Trophoblast cell (in vitro differentiated cells and primary cell): ENCODE results near the gene CHRM2.
A peak's percentile ranks its signal among the peaks of the same experiment; 100 is the strongest.

ENCODE experiments used
- DNase-seq, 2 donors: peaks; one replicate each; pipeline ENCODE4 v3.0.0-alpha.2; 2016
- H2AFZ ChIP-seq: 2 replicates; pipeline ENCODE4 v1.6.1; 2013; ENCODE audit warnings: low read length, moderate library complexity, mild to moderate bottlenecking; ENCODE audit not compliant: insufficient read depth, poor library complexity
- H2AK5ac ChIP-seq: 2 replicates; pipeline ENCODE4 v1.6.1; 2013; ENCODE audit warnings: mild to moderate bottlenecking, low read length
- H2BK120ac ChIP-seq: 2 replicates; pipeline ENCODE4 v1.6.1; 2013; ENCODE audit warnings: low read length, mild to moderate bottlenecking, moderate library complexity; ENCODE audit not compliant: insufficient read depth, poor library complexity
- H2BK12ac ChIP-seq: 2 replicates; pipeline ENCODE4 v1.6.1; 2013; ENCODE audit warnings: mild to moderate bottlenecking, low read length, moderate library complexity
- H2BK5ac ChIP-seq: 2 replicates; pipeline ENCODE4 v1.6.1; 2013; ENCODE audit warnings: low read length, low read depth, moderate library complexity, mild to moderate bottlenecking; ENCODE audit not compliant: poor library complexity
- H3K14ac ChIP-seq: 2 replicates; pipeline ENCODE4 v1.6.1; 2013; ENCODE audit warnings: mild to moderate bottlenecking, low read length
- H3K18ac ChIP-seq: 2 replicates; pipeline ENCODE4 v1.6.1; 2013; ENCODE audit warnings: mild to moderate bottlenecking, low read length
- H3K23ac ChIP-seq: 2 replicates; pipeline ENCODE4 v1.6.1; 2013; ENCODE audit warnings: low read length
- H3K27ac ChIP-seq: 2 replicates; pipeline ENCODE4 v1.5.1; 2013; ENCODE audit warnings: low read depth, mild to moderate bottlenecking, inconsistent platforms, low read length, moderate library complexity
- H3K27me3 ChIP-seq: 2 replicates; pipeline ENCODE4 v1.6.1; 2013; ENCODE audit warnings: inconsistent platforms, mild to moderate bottlenecking, low read length, moderate library complexity; ENCODE audit not compliant: insufficient read depth
- H3K36me3 ChIP-seq, 2 experiments: 1 replicate in 1 of 2; 2 replicates in 1 of 2; pipeline ENCODE4 v1.6.1; 2013; ENCODE audit warnings: low read length in 2 of 2, mild to moderate bottlenecking in 2 of 2, moderate library complexity in 1 of 2; ENCODE audit not compliant: insufficient read depth in 2 of 2, control insufficient read depth in 1 of 2
- H3K4ac ChIP-seq: 2 replicates; pipeline ENCODE4 v1.6.1; 2013; ENCODE audit warnings: low read depth, mild to moderate bottlenecking, low read length, moderate library complexity
- H3K4me1 ChIP-seq, 2 experiments: 1 replicate in 1 of 2; 2 replicates in 1 of 2; pipeline ENCODE4 v1.6.1; 2013; ENCODE audit warnings: low read length in 2 of 2, mild to moderate bottlenecking in 2 of 2, moderate library complexity in 1 of 2; ENCODE audit not compliant: insufficient read depth in 2 of 2, control insufficient read depth in 1 of 2
- H3K4me2 ChIP-seq: 2 replicates; pipeline ENCODE4 v1.6.1; 2013; ENCODE audit warnings: inconsistent platforms, mild to moderate bottlenecking, low read length, moderate library complexity
- H3K4me3 ChIP-seq: 2 replicates; pipeline ENCODE4 v1.5.1; 2013; ENCODE audit warnings: mild to moderate bottlenecking, low read depth, low read length, inconsistent platforms
- H3K79me1 ChIP-seq: one replicate; pipeline ENCODE4 v1.6.1; 2013; ENCODE audit warnings: low read length
- H3K79me2 ChIP-seq: 2 replicates; pipeline ENCODE4 v1.6.1; 2013; ENCODE audit warnings: low read length, mild to moderate bottlenecking; ENCODE audit not compliant: control insufficient read depth, insufficient read depth, poor library complexity
- H3K9ac ChIP-seq: 2 replicates; pipeline ENCODE4 v1.6.1; 2013; ENCODE audit warnings: mild to moderate bottlenecking, low read length
- H3K9me3 ChIP-seq: 2 replicates; pipeline ENCODE4 v1.6.1; 2013; ENCODE audit warnings: low read depth, mild to moderate bottlenecking, control low read depth, inconsistent platforms, low read length; ENCODE audit not compliant: insufficient read depth
- H4K12ac ChIP-seq: 2 replicates; pipeline ENCODE4 v1.6.1; 2013; ENCODE audit warnings: low read depth, mild to moderate bottlenecking, low read length, moderate library complexity
- H4K8ac ChIP-seq: 2 replicates; pipeline ENCODE4 v1.6.1; 2013; ENCODE audit warnings: low read depth, mild to moderate bottlenecking, low read length, moderate library complexity
- H4K91ac ChIP-seq: one replicate; pipeline ENCODE4 v1.6.1; 2013; ENCODE audit warnings: low read depth, mild to moderate bottlenecking, low read length, moderate library complexity
- WGBS: extraction: QIAGEN DNeasy Blood & Tissue Kit; methylation state at CpG from one replicate; pipeline ENCODE4 v1.1.7; 2013; ENCODE audit warnings: missing lambda C conversion rate; ENCODE audit not compliant: insufficient read length, insufficient coverage; ENCODE audit errors: extremely low coverage; 5-methylcytosine and 5-hydroxymethylcytosine counted together

CHRM2 gene

DNA sequence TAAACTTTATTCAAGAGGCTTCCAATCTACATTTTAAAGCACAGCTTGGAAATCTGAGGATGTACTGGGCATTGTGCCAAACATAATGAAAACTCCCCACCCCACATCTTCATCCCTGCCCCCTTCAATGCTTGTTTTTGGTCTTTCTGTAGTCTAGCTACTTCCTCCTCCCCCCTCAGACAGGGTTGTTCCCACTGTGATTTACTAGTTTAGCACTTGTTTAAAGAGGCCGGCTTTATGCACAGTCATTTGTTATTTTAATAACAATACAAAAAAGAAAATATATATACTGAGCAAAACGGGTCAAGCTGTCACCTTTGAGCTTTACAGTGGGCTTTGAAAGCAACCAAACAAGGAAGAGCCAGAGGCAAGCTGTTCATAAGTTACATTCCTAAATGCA lies 132.6 kb downstream of the CHRM2 start:
- no peak overlapping the region for H3K18ac ChIP-seq
- H2BK5ac ChIP-seq, result no peak overlapping the region
- no peak overlapping the region for H3K4me2 ChIP-seq
- H3K4ac ChIP-seq, result no peak overlapping the region
- H2BK120ac ChIP-seq, result no peak overlapping the region
- H3K27ac ChIP-seq, result no peak overlapping the region
- H3K36me3 ChIP-seq, result no peaks in the 10 kb centered on the region
- WGBS, result no CpG with 5 or more reads among the region's 2 CpGs
- H4K91ac ChIP-seq, result no peak overlapping the region
- no peak overlapping the region for H2BK12ac ChIP-seq
- H4K8ac ChIP-seq, result no peak overlapping the region
- H3K9ac ChIP-seq, result no peak overlapping the region
- H2AK5ac ChIP-seq, result no peak overlapping the region
- peaks cover 2% of the 10 kb centered on the region for H3K79me1 ChIP-seq
- H4K12ac ChIP-seq, result no peak overlapping the region
- H3K4me3 ChIP-seq, result no peak overlapping the region
- H3K9me3 ChIP-seq, result no peaks in the 10 kb centered on the region
- no peak overlapping the region for H2AFZ ChIP-seq
- H3K27me3 ChIP-seq, result no peaks in the 10 kb centered on the region
- no peaks in the 10 kb centered on the region for H3K79me2 ChIP-seq
- H3K4me1 ChIP-seq, result peaks cover 0 to 2% of the 10 kb centered on the region in 2 experiments
- H3K23ac ChIP-seq, result no peak overlapping the region
- no peak overlapping the region for H3K14ac ChIP-seq
- no peak for DNase-seq

DNA sequence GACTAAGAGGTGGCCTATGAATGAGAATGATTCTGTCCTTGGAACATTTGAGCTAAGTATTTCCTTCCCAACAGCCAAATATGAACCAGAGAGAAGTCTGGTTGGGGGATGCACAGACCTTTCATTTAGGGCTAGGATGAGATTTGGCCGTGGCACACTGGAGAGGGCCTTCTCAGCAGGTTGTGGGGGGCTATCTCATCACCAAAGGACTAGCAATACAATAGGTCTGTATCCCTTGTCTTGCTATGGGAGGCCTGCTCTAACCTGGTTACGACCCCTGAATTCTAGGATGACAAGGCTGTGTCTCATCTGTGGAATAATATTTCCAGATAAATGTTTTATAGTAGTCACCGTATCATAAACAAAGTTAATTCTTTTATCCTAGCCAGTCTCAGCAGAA lies 133.0 kb downstream of the CHRM2 start:
- Histone ChIP-seq H3K14ac (no peak overlapping the region), H2BK5ac (no peak overlapping the region), H3K4me1 (peaks cover 0 to 2% of the 10 kb centered on the region in 2 experiments), H3K79me2 (no peaks in the 10 kb centered on the region), H2AFZ (no peak overlapping the region), H3K9me3 (no peaks in the 10 kb centered on the region), H2BK120ac (no peak overlapping the region), H3K27ac (no peak overlapping the region), H3K23ac (no peak overlapping the region), H3K9ac (no peak overlapping the region), H3K36me3 (no peaks in the 10 kb centered on the region), H3K18ac (no peak overlapping the region), H3K4ac (no peak overlapping the region), H4K8ac (no peak overlapping the region), H3K27me3 (no peaks in the 10 kb centered on the region), H2BK12ac (no peak overlapping the region), H3K4me2 (no peak overlapping the region), H4K91ac (no peak overlapping the region), H3K4me3 (no peak overlapping the region), H4K12ac (no peak overlapping the region), H2AK5ac (no peak overlapping the region), H3K79me1 (peaks cover 4% of the 10 kb centered on the region)
- no CpG with 5 or more reads among the region's 3 CpGs for WGBS
- no peak for DNase-seq

DNA sequence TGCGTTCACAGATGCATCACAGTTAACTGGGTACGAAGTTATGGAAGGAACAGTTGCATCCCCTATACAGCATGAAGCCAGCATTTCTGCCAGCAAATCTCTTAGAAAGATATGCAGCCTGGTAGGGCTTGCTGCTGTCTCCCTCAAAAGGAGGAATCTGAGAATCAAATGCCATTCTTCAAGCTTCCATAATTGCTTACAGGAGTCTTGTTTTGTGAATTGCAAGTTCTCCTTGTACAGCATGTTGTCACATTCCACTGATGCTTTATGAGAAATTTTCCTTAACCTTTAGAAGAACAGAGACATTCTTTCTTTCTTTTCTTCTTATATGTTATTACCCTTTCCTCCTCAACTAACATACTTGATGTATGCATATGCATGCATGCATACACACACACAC lies 134.6 kb downstream of the CHRM2 start:
- Histone ChIP-seq H4K12ac (no peak overlapping the region), H3K36me3 (no peaks in the 10 kb centered on the region), H4K8ac (no peak overlapping the region), H3K18ac (no peak overlapping the region), H3K27me3 (no peaks in the 10 kb centered on the region), H3K79me2 (no peaks in the 10 kb centered on the region), H3K27ac (peak overlapping the region; percentile 69), H2AFZ (no peak overlapping the region), H3K4ac (no peak overlapping the region), H3K79me1 (peaks cover 4% of the 10 kb centered on the region), H3K9ac (no peak overlapping the region), H3K14ac (no peak overlapping the region), H3K23ac (no peak overlapping the region), H2BK120ac (no peak overlapping the region), H3K4me2 (no peak overlapping the region), H2BK12ac (no peak overlapping the region), H2AK5ac (no peak overlapping the region), H3K9me3 (no peaks in the 10 kb centered on the region), H4K91ac (no peak overlapping the region), H2BK5ac (peak overlapping the region; percentile 13), H3K4me1 (peaks cover 0 to 2% of the 10 kb centered on the region in 2 experiments), H3K4me3 (no peak overlapping the region)
- WGBS, result no CpG with 5 or more reads among the region's 2 CpGs
- peak; percentile 18 to 69 for DNase-seq

DNA sequence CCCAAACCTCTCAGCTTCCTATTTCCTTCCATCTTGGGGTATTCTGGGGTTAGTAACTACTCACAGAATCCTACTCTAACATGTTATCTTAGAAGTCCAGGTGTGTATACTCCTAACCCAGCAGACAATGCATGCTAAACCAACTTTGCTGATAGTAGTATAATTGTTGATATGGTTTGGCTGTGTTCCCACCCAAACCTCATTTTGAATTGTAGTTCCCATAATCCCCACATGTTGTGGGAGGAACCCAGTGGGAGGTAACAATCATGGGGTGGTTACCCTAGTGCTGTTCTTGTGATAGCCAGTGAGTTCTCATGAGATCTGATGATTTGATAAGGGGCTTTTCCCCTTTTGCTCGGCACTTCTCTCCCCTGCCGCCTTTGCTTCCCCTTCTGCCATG lies 135.1 kb downstream of the CHRM2 start:
- no peak overlapping the region for H2AK5ac ChIP-seq
- no CpG with 5 or more reads among the region's 2 CpGs for WGBS
- H2BK120ac ChIP-seq, result peak overlapping the region; percentile 53
- H2AFZ ChIP-seq, result no peak overlapping the region
- H3K4ac ChIP-seq, result no peak overlapping the region
- H3K79me2 ChIP-seq, result no peaks in the 10 kb centered on the region
- peaks cover 4% of the 10 kb centered on the region for H3K79me1 ChIP-seq
- no peak overlapping the region for H3K18ac ChIP-seq
- H3K4me3 ChIP-seq, result no peak overlapping the region
- H4K91ac ChIP-seq, result no peak overlapping the region
- H4K8ac ChIP-seq, result no peak overlapping the region
- no peaks in the 10 kb centered on the region for H3K36me3 ChIP-seq
- no peak overlapping the region for H3K27ac ChIP-seq
- peaks cover 0 to 2% of the 10 kb centered on the region in 2 experiments for H3K4me1 ChIP-seq
- H4K12ac ChIP-seq, result no peak overlapping the region
- H3K4me2 ChIP-seq, result no peak overlapping the region
- no peaks in the 10 kb centered on the region for H3K9me3 ChIP-seq
- H3K14ac ChIP-seq, result no peak overlapping the region
- H2BK5ac ChIP-seq, result no peak overlapping the region
- no peak overlapping the region for H3K9ac ChIP-seq
- DNase-seq, result peak in 1 of 2 donors; percentile 2
- H2BK12ac ChIP-seq, result peak overlapping the region; percentile 75
- no peak overlapping the region for H3K23ac ChIP-seq
- no peaks in the 10 kb centered on the region for H3K27me3 ChIP-seq
